ENCODE results near the gene PDCD1LG2. TPM values are rescaled to one million over a fixed set of nuclear protein-coding genes. Genes with fewer than 3 reads are reported as not detected.

Gene PDCD1LG2
- total and polyA plus RNA-seq, 2 of the 8 experiments (the other 6 are each of a cell fraction or from before 2014, with no cell fraction given), result not detected

GRCh38 chr9:5554254-5554653 lies 43.9 kb downstream of the PDCD1LG2 start:
- Histone ChIP-seq H3K18ac (ENCODE audit: extremely low read depth, low read length) (no peak overlapping the region), H3K56ac (replicated peaks; ENCODE audit: insufficient read length, low read depth, low read length) (no peak overlapping the region), H3K23ac (ENCODE audit: insufficient read length) (no peak overlapping the region), H3K4me3 (ENCODE audit: extremely low read depth in 1 of 4, insufficient read depth in 2 of 4, low read depth in 3 of 4, low read length in 4 of 4) (no peak overlapping the region), H3K4me2 (ENCODE audit: insufficient read depth in 1 of 2, low read depth in 2 of 2, low read length in 2 of 2) (no peak overlapping the region), H2AK5ac (ENCODE audit: low read depth, low read length) (no peak overlapping the region), H2BK5ac (ENCODE audit: low read depth, low read length) (no peak overlapping the region), H3K27ac (ENCODE audit: low read depth, low read length) (no peak overlapping the region), H3K14ac (ENCODE audit: insufficient read length) (no peak overlapping the region), H2AFZ (ENCODE audit: low read length) (no peak overlapping the region), H2BK120ac (replicated peaks; ENCODE audit: low read depth, low read length) (no peak overlapping the region), H3K36me3 (ENCODE audit: control insufficient read depth in 2 of 4, insufficient read depth in 4 of 4, low read length in 3 of 4) (no peaks in the 10 kb centered on the region), H3K9me3 (ENCODE audit: insufficient read depth in 2 of 2, low read depth in 1 of 2, low read length in 1 of 2) (peaks cover 0 to 3% of the 10 kb centered on the region in 2 experiments; a peak in 1 of 4 replicates), H2BK15ac (ENCODE audit: low read length) (no peak overlapping the region), H3K79me2 (ENCODE audit: control insufficient read depth in 1 of 2, insufficient read depth in 2 of 2, low read length in 2 of 2) (no peaks in the 10 kb centered on the region), H3K27me3 (replicated peaks in 1 of 4; ENCODE audit: control insufficient read depth in 3 of 4, extremely low read depth in 1 of 4, insufficient read depth in 3 of 4, low read length in 3 of 4) (0 out of 7 replicates have a peak, but pooled peaks cover 0 to under 1% (median 0%) of the 10 kb centered on the region in 4 experiments), H3K4ac (replicated peaks; ENCODE audit: insufficient read length, low read depth, low read length) (no peak overlapping the region), H4K20me1 (replicated peaks in 1 of 2; ENCODE audit: control insufficient read depth in 1 of 2, insufficient read depth in 2 of 2, low read length in 2 of 2) (no peaks in the 10 kb centered on the region), H3K79me1 (ENCODE audit: low read depth, low read length) (no peaks in the 10 kb centered on the region), H4K8ac (ENCODE audit: extremely low read depth, insufficient read depth, low read length) (no peak overlapping the region), H4K5ac (ENCODE audit: insufficient read length, low read depth, low read length) (no peak overlapping the region), H3K9ac (replicated peaks in 1 of 4; ENCODE audit: extremely low read depth in 1 of 4, low read depth in 3 of 4, low read length in 3 of 4) (no peak overlapping the region), H4K91ac (replicated peaks; ENCODE audit: insufficient read length, low read length) (no peak overlapping the region), H2BK12ac (ENCODE audit: low read depth, low read length) (no peak overlapping the region), H3K4me1 (replicated peaks in 1 of 4; ENCODE audit: control insufficient read depth in 3 of 4, insufficient read depth in 4 of 4, low read length in 3 of 4) (no peaks in the 10 kb centered on the region), H3K23me2 (ENCODE audit: low read depth, low read length) (no peaks in the 10 kb centered on the region; the same call in 1 of the 2 replicates), H2BK20ac (ENCODE audit: low read length) (no peak overlapping the region)
- no peak for TF ChIP-seq KDM5A (IDR thresholded peaks at IDR 0.05; ENCODE audit: low read length)
- no peak for TF ChIP-seq CBX5 (IDR thresholded peaks at IDR 0.05; ENCODE audit: low read depth, low read length)
- TF ChIP-seq, protein P1, sequence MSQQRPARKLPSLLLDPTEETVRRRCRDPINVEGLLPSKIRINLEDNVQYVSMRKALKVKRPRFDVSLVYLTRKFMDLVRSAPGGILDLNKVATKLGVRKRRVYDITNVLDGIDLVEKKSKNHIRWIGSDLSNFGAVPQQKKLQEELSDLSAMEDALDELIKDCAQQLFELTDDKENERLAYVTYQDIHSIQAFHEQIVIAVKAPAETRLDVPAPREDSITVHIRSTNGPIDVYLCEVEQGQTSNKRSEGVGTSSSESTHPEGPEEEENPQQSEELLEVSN (IDR thresholded peaks at IDR 0.05), result no peak
- no peak for TF ChIP-seq SIN3A (conservative IDR thresholded peaks at IDR 0.05 in 1 of 2, IDR thresholded peaks at IDR 0.05 in 1 of 2; ENCODE audit: low read depth in 1 of 2, low read length in 2 of 2)
- TF ChIP-seq CEBPB (IDR thresholded peaks at IDR 0.05; ENCODE audit: low read depth, low read length), result no peak
- no peak for TF ChIP-seq SP2 (IDR thresholded peaks at IDR 0.05; ENCODE audit: low read length)
- no peak for TF ChIP-seq SRF (IDR thresholded peaks at IDR 0.05; ENCODE audit: low read depth, low read length)
- no peak for TF ChIP-seq EZH2 (IDR thresholded peaks at IDR 0.05; ENCODE audit: low read depth, low read length, severe bottlenecking)
- no peak for TF ChIP-seq KDM4A (IDR thresholded peaks at IDR 0.05; ENCODE audit: low read depth, low read length, severe bottlenecking)
- TF ChIP-seq, protein P2, sequence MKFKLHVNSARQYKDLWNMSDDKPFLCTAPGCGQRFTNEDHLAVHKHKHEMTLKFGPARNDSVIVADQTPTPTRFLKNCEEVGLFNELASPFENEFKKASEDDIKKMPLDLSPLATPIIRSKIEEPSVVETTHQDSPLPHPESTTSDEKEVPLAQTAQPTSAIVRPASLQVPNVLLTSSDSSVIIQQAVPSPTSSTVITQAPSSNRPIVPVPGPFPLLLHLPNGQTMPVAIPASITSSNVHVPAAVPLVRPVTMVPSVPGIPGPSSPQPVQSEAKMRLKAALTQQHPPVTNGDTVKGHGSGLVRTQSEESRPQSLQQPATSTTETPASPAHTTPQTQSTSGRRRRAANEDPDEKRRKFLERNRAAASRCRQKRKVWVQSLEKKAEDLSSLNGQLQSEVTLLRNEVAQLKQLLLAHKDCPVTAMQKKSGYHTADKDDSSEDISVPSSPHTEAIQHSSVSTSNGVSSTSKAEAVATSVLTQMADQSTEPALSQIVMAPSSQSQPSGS (IDR thresholded peaks at IDR 0.05; ENCODE audit: low read length), result no peak
- no peak for TF ChIP-seq CHD1 (IDR thresholded peaks at IDR 0.05; ENCODE audit: low read depth, low read length)
- no peak for TF ChIP-seq SIX5 (IDR thresholded peaks at IDR 0.05; ENCODE audit: low read depth, low read length)
- POLR2A ChIA-PET (ENCODE audit: partially characterized antibody), result no interaction called here
- 93% methylated on average over 4 of the region's 4 CpGs; no CpG with 5 or more reads in 1 of the 2 experiments for WGBS, 2 experiments (ENCODE audit: extremely low coverage in 1 of 2, insufficient coverage in 1 of 2, insufficient read length in 1 of 2, insufficient replicate concordance in 2 of 2, low coverage in 1 of 2, low lambda C conversion rate in 2 of 2, missing lambda C conversion rate in 1 of 2)
- FAIRE-seq (no peak), DNase-seq (ENCODE audit: low read depth in 1 of 2, low spot score in 2 of 2) (no peak)
- CTCF ChIA-PET (ENCODE audit: partially characterized antibody), result interaction anchor here (1.2 kb wide), 1 partner anchor 32 kb away, joined by 3 read pairs; no protein-coding TSS in a partner anchor
